ENCODE data around the gene CMC1.
"Not testable (repeated sequence)": the region's sequence is repeated elsewhere in the genome, so short reads cannot be mapped to it uniquely, and the experiment has no call there.

CMC1 gene

DNA sequence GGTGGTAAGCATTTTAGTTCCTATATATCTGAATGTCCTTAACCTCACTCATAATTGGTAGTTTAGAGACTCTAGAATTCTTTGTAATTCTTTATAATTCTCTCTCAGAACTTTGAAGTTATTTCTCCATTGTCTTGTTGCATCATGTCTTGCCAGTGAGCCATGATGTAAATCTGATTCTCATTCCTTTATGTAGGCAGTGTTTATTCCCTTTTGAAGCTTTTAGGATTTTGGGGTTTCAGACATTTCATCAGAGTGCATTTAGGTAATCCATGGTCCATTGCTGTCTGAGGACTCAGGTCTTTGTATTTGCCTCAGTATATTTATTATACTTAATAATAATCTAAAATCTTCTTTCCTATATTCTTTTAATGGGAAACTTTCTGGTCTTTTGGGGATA is 20.6 kb downstream of the CMC1 start:
- TF ChIP-seq, protein P1, sequence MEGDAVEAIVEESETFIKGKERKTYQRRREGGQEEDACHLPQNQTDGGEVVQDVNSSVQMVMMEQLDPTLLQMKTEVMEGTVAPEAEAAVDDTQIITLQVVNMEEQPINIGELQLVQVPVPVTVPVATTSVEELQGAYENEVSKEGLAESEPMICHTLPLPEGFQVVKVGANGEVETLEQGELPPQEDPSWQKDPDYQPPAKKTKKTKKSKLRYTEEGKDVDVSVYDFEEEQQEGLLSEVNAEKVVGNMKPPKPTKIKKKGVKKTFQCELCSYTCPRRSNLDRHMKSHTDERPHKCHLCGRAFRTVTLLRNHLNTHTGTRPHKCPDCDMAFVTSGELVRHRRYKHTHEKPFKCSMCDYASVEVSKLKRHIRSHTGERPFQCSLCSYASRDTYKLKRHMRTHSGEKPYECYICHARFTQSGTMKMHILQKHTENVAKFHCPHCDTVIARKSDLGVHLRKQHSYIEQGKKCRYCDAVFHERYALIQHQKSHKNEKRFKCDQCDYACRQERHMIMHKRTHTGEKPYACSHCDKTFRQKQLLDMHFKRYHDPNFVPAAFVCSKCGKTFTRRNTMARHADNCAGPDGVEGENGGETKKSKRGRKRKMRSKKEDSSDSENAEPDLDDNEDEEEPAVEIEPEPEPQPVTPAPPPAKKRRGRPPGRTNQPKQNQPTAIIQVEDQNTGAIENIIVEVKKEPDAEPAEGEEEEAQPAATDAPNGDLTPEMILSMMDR (IDR thresholded peaks at IDR 0.05; ENCODE audit: low read depth, low read length, missing control alignments), result no peak
- DNase-seq (ENCODE audit: low read depth), result no peak
- in situ Hi-C loops (cut with HindIII; ENCODE audit: low sequenced_read_pairs), result no loop called here
- H3K4me3 ChIP-seq (ENCODE audit: low read depth, low read length), result no peak overlapping the region

DNA sequence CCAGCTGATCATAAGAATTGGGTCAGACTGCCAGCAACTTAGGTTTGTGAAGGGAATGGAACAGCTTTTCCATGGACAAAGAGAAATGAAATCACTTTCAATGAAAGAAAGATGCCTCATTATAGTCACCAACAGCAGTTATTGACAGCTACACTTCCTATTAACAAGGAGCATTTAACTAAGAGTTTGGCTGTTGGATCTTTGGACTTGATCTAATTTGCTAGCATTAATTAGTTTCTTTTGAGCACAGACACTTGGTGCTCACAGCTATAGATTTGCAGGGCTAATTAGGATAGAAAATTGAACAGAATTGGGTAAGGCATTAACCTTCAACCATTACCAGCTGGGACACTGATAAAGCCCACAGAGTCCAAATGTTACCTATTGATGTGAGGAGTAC is 24.2 kb downstream of the CMC1 start:
- TF ChIP-seq, protein P1 (IDR thresholded peaks at IDR 0.05; ENCODE audit: low read depth, low read length, missing control alignments), result no peak
- in situ Hi-C loops (cut with HindIII; ENCODE audit: low sequenced_read_pairs), result no loop called here

GRCh38 chr3:28267984-28268849 is 26.8 kb downstream of the CMC1 start:
- no peak for DNase-seq (ENCODE audit: low read depth)
- H3K4me3 ChIP-seq (ENCODE audit: low read depth, low read length), result no peak overlapping the region
- in situ Hi-C loops (cut with HindIII; ENCODE audit: low sequenced_read_pairs), result no loop called here
- TF ChIP-seq, protein P1 (IDR thresholded peaks at IDR 0.05; ENCODE audit: low read depth, low read length, missing control alignments), result no peak

More for the DNA sequence above, 24.2 kb downstream of the CMC1 start:
- DNase-seq (ENCODE audit: low read depth), result no peak
- H3K4me3 ChIP-seq (ENCODE audit: low read depth, low read length), result no peak overlapping the region

- TF ChIP-seq, protein P1 (IDR thresholded peaks at IDR 0.05; ENCODE audit: low read depth, low read length, missing control alignments), result peak; percentile 31
- in situ Hi-C loops (cut with HindIII; ENCODE audit: low sequenced_read_pairs), result no loop called here
- DNase-seq (ENCODE audit: low read depth), result no peak
- no peak overlapping the region for H3K4me3 ChIP-seq (ENCODE audit: low read depth, low read length)
These were observed 27.6 kb downstream of the CMC1 start for GRCh38 chr3:28268989-28269388.

GRCh38 chr3:28269884-28270283 is 28.5 kb downstream of the CMC1 start:
- in situ Hi-C loops (cut with HindIII; ENCODE audit: low sequenced_read_pairs); H3K4me3 ChIP-seq (ENCODE audit: low read depth, low read length); DNase-seq (ENCODE audit: low read depth): not testable (repeated sequence)

- TF ChIP-seq, protein P1 (IDR thresholded peaks at IDR 0.05; ENCODE audit: low read depth, low read length, missing control alignments), result no peak
- in situ Hi-C loops (cut with HindIII; ENCODE audit: low sequenced_read_pairs), result no loop called here
- H3K4me3 ChIP-seq (ENCODE audit: low read depth, low read length), result no peak overlapping the region
- no peak for DNase-seq (ENCODE audit: low read depth)
These were observed 32.4 kb downstream of the CMC1 start for GRCh38 chr3:28273837-28274236.

GRCh38 chr3:28278918-28279317 is 37.5 kb downstream of the CMC1 start:
- in situ Hi-C loops (cut with HindIII; ENCODE audit: low sequenced_read_pairs), result no loop called here
- TF ChIP-seq, protein P1 (IDR thresholded peaks at IDR 0.05; ENCODE audit: low read depth, low read length, missing control alignments), result no peak
- H3K4me3 ChIP-seq (ENCODE audit: low read depth, low read length), result no peak overlapping the region
- no peak for DNase-seq (ENCODE audit: low read depth)

Data from astrocyte of the cerebellum (primary cell).